ENCODE measurements around the gene TSHZ2.

The TSHZ2 gene

GRCh38 chr20:52984451-52984810 lies 12.3 kb downstream of the TSHZ2 start:
- Histone ChIP-seq H3K36me3 (ENCODE audit: control insufficient read depth, insufficient read depth, low read length) (no peaks in the 10 kb centered on the region), H3K27me3 (replicated peaks; ENCODE audit: control insufficient read depth, insufficient read depth, low read length) (no peaks in the 10 kb centered on the region; the same call in 1 of the 2 replicates), H3K4me3 (replicated peaks; ENCODE audit: low read depth, low read length) (no peak overlapping the region)
- no peak for DNase-seq (ENCODE audit: extremely low read depth, insufficient read length)
- no peak for TF ChIP-seq CTCF (IDR thresholded peaks at IDR 0.05; ENCODE audit: insufficient read depth, low read length, poor library complexity, severe bottlenecking)

GRCh38 chr20:52985687-52986086 lies 13.5 kb downstream of the TSHZ2 start:
- no peaks in the 10 kb centered on the region; the same call in 1 of the 2 replicates for H3K27me3 ChIP-seq (replicated peaks; ENCODE audit: control insufficient read depth, insufficient read depth, low read length)
- TF ChIP-seq CTCF (IDR thresholded peaks at IDR 0.05; ENCODE audit: insufficient read depth, low read length, poor library complexity, severe bottlenecking) = no peak
- H3K36me3 ChIP-seq (ENCODE audit: control insufficient read depth, insufficient read depth, low read length) = no peaks in the 10 kb centered on the region
- H3K4me3 ChIP-seq (replicated peaks; ENCODE audit: low read depth, low read length) = no peak overlapping the region
- DNase-seq (ENCODE audit: extremely low read depth, insufficient read length) = no peak

GRCh38 chr20:52987295-52987694 lies 15.1 kb downstream of the TSHZ2 start:
- no peak for DNase-seq (ENCODE audit: extremely low read depth, insufficient read length)
- no peak for TF ChIP-seq CTCF (IDR thresholded peaks at IDR 0.05; ENCODE audit: insufficient read depth, low read length, poor library complexity, severe bottlenecking)
- no peaks in the 10 kb centered on the region; the same call in 1 of the 2 replicates for H3K27me3 ChIP-seq (replicated peaks; ENCODE audit: control insufficient read depth, insufficient read depth, low read length)
- no peak overlapping the region for H3K4me3 ChIP-seq (replicated peaks; ENCODE audit: low read depth, low read length)
- H3K36me3 ChIP-seq (ENCODE audit: control insufficient read depth, insufficient read depth, low read length) = no peaks in the 10 kb centered on the region

GRCh38 chr20:52991830-52992229 lies 19.7 kb downstream of the TSHZ2 start:
- no peak for DNase-seq (ENCODE audit: extremely low read depth, insufficient read length)
- no peak for TF ChIP-seq CTCF (IDR thresholded peaks at IDR 0.05; ENCODE audit: insufficient read depth, low read length, poor library complexity, severe bottlenecking)
- Histone ChIP-seq H3K27me3 (replicated peaks; ENCODE audit: control insufficient read depth, insufficient read depth, low read length) (no peaks in the 10 kb centered on the region), H3K36me3 (ENCODE audit: control insufficient read depth, insufficient read depth, low read length) (no peaks in the 10 kb centered on the region), H3K4me3 (replicated peaks; ENCODE audit: low read depth, low read length) (no peak overlapping the region)

- no peak for DNase-seq (ENCODE audit: extremely low read depth, insufficient read length)
- Histone ChIP-seq H3K4me3 (replicated peaks; ENCODE audit: low read depth, low read length) (no peak overlapping the region), H3K36me3 (ENCODE audit: control insufficient read depth, insufficient read depth, low read length) (no peaks in the 10 kb centered on the region), H3K27me3 (replicated peaks; ENCODE audit: control insufficient read depth, insufficient read depth, low read length) (no peaks in the 10 kb centered on the region)
- TF ChIP-seq CTCF (IDR thresholded peaks at IDR 0.05; ENCODE audit: insufficient read depth, low read length, poor library complexity, severe bottlenecking) = no peak
Observed at GRCh38 chr20:52992632-52993031, 20.5 kb downstream of the TSHZ2 start.

GRCh38 chr20:52993076-52993475 lies 20.9 kb downstream of the TSHZ2 start:
- TF ChIP-seq CTCF (IDR thresholded peaks at IDR 0.05; ENCODE audit: insufficient read depth, low read length, poor library complexity, severe bottlenecking) = no peak
- Histone ChIP-seq H3K27me3 (replicated peaks; ENCODE audit: control insufficient read depth, insufficient read depth, low read length) (no peaks in the 10 kb centered on the region), H3K4me3 (replicated peaks; ENCODE audit: low read depth, low read length) (no peak overlapping the region), H3K36me3 (ENCODE audit: control insufficient read depth, insufficient read depth, low read length) (no peaks in the 10 kb centered on the region)
- no peak for DNase-seq (ENCODE audit: extremely low read depth, insufficient read length)
